Parathyroid adenoma (tissue), 2 donors: ENCODE data around the gene MLKL.

Source experiments
- H2AFZ ChIP-seq: fragments of 300-600 bp; sonication (generic); one replicate; pipeline ENCODE4 v1.7.0; 2017; ENCODE audit warnings: antibody characterized with exemption, mild to moderate bottlenecking
- H3K27ac ChIP-seq: fragments of 300-600 bp; sonication (generic); one replicate; pipeline ENCODE4 v1.7.0; 2017
- H3K27me3 ChIP-seq: fragments of 300-600 bp; sonication (generic); one replicate; pipeline ENCODE4 v1.7.0; 2017; ENCODE audit warnings: low read length; ENCODE audit not compliant: control insufficient read depth, insufficient read depth
- H3K36me3 ChIP-seq: fragments of 300-600 bp; sonication (generic); one replicate; pipeline ENCODE4 v1.7.0; 2017; ENCODE audit warnings: low read length; ENCODE audit not compliant: control insufficient read depth, insufficient read depth
- H3K4me1 ChIP-seq: fragments of 300-600 bp; sonication (generic); one replicate; pipeline ENCODE4 v1.7.0; 2017; ENCODE audit warnings: control low read depth
- H3K4me2 ChIP-seq: fragments of 300-600 bp; sonication (generic); one replicate; pipeline ENCODE4 v1.7.0; 2017; ENCODE audit warnings: low read length
- H3K4me3 ChIP-seq: fragments of 300-600 bp; sonication (generic); one replicate; pipeline ENCODE4 v1.7.0; 2017; ENCODE audit warnings: low read depth, low read length
- H3K79me2 ChIP-seq: fragments of 300-600 bp; sonication (generic); one replicate; pipeline ENCODE4 v1.7.0; 2017; ENCODE audit warnings: control low read depth
- H3K9ac ChIP-seq: fragments of 300-600 bp; sonication (generic); one replicate; pipeline ENCODE4 v1.7.0; 2017; ENCODE audit warnings: mild to moderate bottlenecking
- H3K9me3 ChIP-seq: fragments of 300-600 bp; sonication (generic); one replicate; pipeline ENCODE4 v1.7.0; 2017; ENCODE audit warnings: low read length; ENCODE audit not compliant: control insufficient read depth
- TF ChIP-seq, protein P1 (sequence below): fragments of 300-600 bp; sonication (generic); IDR thresholded peaks from one replicate; pipeline ENCODE4 v1.7.0; 2017; ENCODE audit warnings: antibody characterized with exemption, mild to moderate bottlenecking
- donor health status: primary hyperparathyroidism.

Gene MLKL

GRCh38 chr16:74734361-74735161 is 33.9 kb upstream of the MLKL start:
- no peaks in the 10 kb centered on the region for H3K79me2 ChIP-seq
- H3K9ac ChIP-seq, result no peak overlapping the region
- H3K27ac ChIP-seq, result no peak overlapping the region
- no peak overlapping the region for H2AFZ ChIP-seq
- TF ChIP-seq, protein P1, sequence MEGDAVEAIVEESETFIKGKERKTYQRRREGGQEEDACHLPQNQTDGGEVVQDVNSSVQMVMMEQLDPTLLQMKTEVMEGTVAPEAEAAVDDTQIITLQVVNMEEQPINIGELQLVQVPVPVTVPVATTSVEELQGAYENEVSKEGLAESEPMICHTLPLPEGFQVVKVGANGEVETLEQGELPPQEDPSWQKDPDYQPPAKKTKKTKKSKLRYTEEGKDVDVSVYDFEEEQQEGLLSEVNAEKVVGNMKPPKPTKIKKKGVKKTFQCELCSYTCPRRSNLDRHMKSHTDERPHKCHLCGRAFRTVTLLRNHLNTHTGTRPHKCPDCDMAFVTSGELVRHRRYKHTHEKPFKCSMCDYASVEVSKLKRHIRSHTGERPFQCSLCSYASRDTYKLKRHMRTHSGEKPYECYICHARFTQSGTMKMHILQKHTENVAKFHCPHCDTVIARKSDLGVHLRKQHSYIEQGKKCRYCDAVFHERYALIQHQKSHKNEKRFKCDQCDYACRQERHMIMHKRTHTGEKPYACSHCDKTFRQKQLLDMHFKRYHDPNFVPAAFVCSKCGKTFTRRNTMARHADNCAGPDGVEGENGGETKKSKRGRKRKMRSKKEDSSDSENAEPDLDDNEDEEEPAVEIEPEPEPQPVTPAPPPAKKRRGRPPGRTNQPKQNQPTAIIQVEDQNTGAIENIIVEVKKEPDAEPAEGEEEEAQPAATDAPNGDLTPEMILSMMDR, result no peak
- H3K9me3 ChIP-seq, result no peaks in the 10 kb centered on the region
- H3K36me3 ChIP-seq, result no peaks in the 10 kb centered on the region
- H3K4me2 ChIP-seq, result no peak overlapping the region
- H3K4me3 ChIP-seq, result no peak overlapping the region
- H3K4me1 ChIP-seq, result no peaks in the 10 kb centered on the region
- no peaks in the 10 kb centered on the region for H3K27me3 ChIP-seq

DNA sequence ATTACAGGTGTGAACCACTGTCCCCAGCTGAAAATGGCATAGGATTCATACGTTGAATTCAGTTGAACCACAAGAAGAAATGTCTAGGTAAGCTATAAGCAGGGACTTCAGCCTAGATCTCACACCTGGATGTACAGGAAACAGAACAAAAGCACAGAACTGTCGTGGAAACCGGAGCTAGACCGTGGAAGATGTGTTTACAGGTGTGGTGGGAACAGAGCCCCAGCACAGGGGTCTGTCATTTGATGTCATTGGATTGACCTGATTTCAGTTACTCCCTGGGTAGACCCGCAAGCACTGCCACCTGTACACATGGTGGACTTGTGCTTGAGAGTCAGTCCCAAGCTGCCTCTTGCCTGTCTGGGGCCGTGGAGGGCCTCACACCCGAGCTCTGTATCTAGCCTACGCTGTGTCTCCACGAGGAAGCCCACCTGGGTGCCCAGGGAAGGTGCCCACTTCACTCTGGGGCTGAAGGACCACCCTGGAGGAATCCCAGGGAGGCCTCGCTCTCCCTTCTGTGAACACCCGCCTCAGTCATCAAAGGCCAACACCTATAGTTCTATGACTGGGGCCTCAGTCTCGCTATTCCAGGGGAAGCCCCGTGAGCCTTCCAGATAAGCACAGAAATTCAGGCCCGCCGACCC is 32.2 kb upstream of the MLKL start:
- no peak overlapping the region for H3K4me2 ChIP-seq
- H3K79me2 ChIP-seq, result no peaks in the 10 kb centered on the region
- H3K27me3 ChIP-seq, result no peaks in the 10 kb centered on the region
- H3K4me1 ChIP-seq, result no peaks in the 10 kb centered on the region
- TF ChIP-seq, protein P1, result no peak
- H3K9me3 ChIP-seq, result no peaks in the 10 kb centered on the region
- no peak overlapping the region for H3K27ac ChIP-seq
- no peak overlapping the region for H3K4me3 ChIP-seq
- H3K36me3 ChIP-seq, result no peaks in the 10 kb centered on the region
- H3K9ac ChIP-seq, result no peak overlapping the region
- H2AFZ ChIP-seq, result no peak overlapping the region

DNA sequence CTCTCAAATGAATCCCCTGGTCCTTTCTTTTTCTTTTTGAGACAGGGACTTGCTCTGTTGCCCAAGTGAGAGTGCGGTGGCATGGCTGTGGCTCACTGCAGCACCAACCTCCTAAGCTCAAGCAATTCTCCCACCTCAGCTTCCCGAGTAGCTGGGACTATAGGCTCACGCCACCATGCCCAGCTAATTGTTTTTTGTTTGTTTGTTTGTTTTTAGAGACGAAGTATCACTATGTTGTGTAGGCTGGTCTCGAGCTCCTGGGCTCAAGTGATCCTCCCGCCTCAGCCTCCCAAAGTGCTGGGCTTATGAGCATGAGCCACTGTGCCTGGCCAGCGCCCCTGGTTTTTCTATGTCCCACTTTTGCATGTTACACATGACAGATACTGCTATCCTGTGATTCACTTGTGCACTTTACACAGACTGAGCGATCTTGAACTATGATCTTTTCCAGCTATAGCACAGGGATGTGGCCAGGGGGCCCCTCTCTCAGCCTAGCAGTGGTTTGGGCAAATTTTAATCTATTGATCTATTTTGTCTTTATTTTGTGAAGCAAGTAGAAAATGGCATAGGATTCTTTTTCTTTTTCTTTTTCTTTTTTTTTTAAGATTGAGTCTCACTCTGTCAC is 31.3 kb upstream of the MLKL start:
- no peak overlapping the region for H3K4me2 ChIP-seq
- H3K9me3 ChIP-seq, result no peaks in the 10 kb centered on the region
- no peak overlapping the region for H3K4me3 ChIP-seq
- no peak overlapping the region for H3K9ac ChIP-seq
- TF ChIP-seq, protein P1, result no peak
- no peaks in the 10 kb centered on the region for H3K4me1 ChIP-seq
- H3K27ac ChIP-seq, result no peak overlapping the region
- no peak overlapping the region for H2AFZ ChIP-seq
- no peaks in the 10 kb centered on the region for H3K36me3 ChIP-seq
- no peaks in the 10 kb centered on the region for H3K27me3 ChIP-seq
- H3K79me2 ChIP-seq, result no peaks in the 10 kb centered on the region

DNA sequence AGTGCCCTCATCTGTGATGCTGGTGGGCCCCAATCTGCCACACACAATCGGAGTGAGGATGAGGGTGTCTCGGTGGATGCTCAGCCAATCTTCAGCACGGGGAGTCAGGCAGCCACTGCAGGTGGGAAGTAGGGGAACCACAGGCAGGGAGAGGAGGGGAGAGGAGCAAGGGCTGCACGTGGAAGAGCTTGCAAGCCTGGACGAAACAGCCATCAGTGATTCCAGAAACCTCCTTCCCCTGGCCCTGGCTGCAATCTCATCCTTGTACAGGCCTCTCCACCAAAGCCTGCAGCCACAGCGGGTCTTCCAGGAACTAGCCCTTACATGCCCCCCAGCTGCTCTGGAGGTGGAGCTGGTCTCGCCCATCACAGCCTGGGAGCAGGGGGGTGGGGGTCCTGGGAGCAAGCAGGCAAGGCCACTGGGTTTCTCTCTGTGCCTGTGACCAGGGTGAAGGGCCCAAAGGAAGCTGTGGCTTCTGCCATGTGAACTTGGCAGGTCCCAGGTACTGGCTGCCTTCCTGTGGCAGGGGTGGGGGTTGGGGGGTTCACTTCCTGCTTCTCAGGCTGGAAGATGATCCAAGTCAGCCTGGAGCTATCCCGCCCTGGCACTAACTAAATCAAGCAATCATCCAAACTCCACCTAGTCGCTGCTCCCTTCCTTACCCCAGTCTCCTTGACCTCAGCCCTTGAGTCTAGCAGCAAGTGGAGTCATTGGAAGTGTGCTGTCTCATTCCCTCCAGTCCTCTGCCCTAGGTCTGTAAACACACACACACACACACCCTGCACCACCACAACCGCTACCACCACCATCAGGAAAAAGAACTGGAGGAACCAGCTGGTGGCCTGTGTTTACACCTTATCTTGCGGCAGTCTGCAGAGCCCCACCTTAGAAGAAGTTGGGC is 29.4 kb upstream of the MLKL start:
- TF ChIP-seq, protein P1, result no peak
- Histone ChIP-seq H3K27ac (no peak overlapping the region), H3K4me3 (no peak overlapping the region), H3K4me1 (no peaks in the 10 kb centered on the region), H3K79me2 (no peaks in the 10 kb centered on the region), H3K9me3 (no peaks in the 10 kb centered on the region), H3K27me3 (no peaks in the 10 kb centered on the region), H3K9ac (no peak overlapping the region), H3K4me2 (no peak overlapping the region), H2AFZ (no peak overlapping the region), H3K36me3 (no peaks in the 10 kb centered on the region)
